SKM-1 treated with dmso at 0.1 percent for 144 hours (cell line): ENCODE results near the gene S100A11.

ENCODE experiments used
- DNase-seq: peaks from one replicate; lab custom pipeline; 2025; ENCODE audit not compliant: unreplicated experiment; lab: John Stamatoyannopoulos, UW

Gene S100A11

GRCh38 chr1:151986501-151987190, 50.2 kb downstream of the S100A11 start:
- DNase-seq, result no peak

DNA sequence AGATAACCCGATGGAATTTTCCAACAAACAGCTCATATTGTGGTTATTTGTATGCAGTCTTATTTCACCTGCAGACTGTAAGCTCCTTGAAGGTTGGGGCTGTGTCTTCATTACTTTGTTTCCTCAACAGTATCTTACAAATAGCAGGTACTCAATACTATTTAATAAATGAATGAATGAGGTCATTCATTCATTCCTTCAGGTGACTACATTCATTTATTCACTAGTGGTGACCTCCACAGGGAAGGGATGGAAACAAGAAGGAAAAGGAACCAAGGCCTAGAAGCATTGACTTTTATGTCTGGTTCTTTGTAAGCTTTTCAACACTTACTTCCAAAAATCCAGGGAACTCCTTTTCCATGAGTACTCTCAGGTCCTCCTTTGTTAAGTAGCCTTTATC, 51.0 kb downstream of the S100A11 start:
- no peak for DNase-seq

- DNase-seq, result no peak
Observed at GRCh38 chr1:151985270-151985669, 51.5 kb downstream of the S100A11 start.

GRCh38 chr1:151984313-151984956, 52.4 kb downstream of the S100A11 start:
- DNase-seq, result peak; percentile 45
